OCI-M1 (cell line): ENCODE results near the gene GLYATL3.

Experiments used
- DNase-seq: peaks from one replicate; lab custom pipeline; 2025; lab: John Stamatoyannopoulos, UW

The GLYATL3 gene

GRCh38 chr6:49548613-49549304 is 49.0 kb downstream of the GLYATL3 start:
- DNase-seq: peak; percentile 48

- DNase-seq: no peak
Observed at GRCh38 chr6:49549691-49550491, 50.2 kb downstream of the GLYATL3 start.

- DNase-seq: no peak
Observed at GRCh38 chr6:49550492-49551077, 50.9 kb downstream of the GLYATL3 start, which contains the start of gene C6orf141. C6orf141 (plus strand) TSS chr6:49550668; CDS start chr6:49550793, 125 bp downstream.

- peak; percentile 82 for DNase-seq
Observed at GRCh38 chr6:49551078-49551865, 51.5 kb downstream of the GLYATL3 start.

GRCh38 chr6:49551866-49552129 is 52.1 kb downstream of the GLYATL3 start:
- peak; percentile 82 for DNase-seq

- no peak for DNase-seq
Observed at GRCh38 chr6:49552596-49552995, 52.9 kb downstream of the GLYATL3 start.

GRCh38 chr6:49553384-49553783 is 53.7 kb downstream of the GLYATL3 start:
- no peak for DNase-seq

GRCh38 chr6:49555951-49556350 is 56.2 kb downstream of the GLYATL3 start:
- DNase-seq: no peak

GRCh38 chr6:49556429-49556837 is 56.7 kb downstream of the GLYATL3 start:
- DNase-seq: peak; percentile 91

- no peak for DNase-seq
Observed at GRCh38 chr6:49557177-49557576, 57.5 kb downstream of the GLYATL3 start.

- no peak for DNase-seq
Observed at GRCh38 chr6:49558238-49558637, 58.5 kb downstream of the GLYATL3 start.

- peak; percentile 65 for DNase-seq
Observed at GRCh38 chr6:49563006-49563886, 63.5 kb downstream of the GLYATL3 start.

GRCh38 chr6:49564552-49564951 is 64.8 kb downstream of the GLYATL3 start:
- DNase-seq: no peak

GRCh38 chr6:49565261-49565660 is 65.5 kb downstream of the GLYATL3 start:
- no peak for DNase-seq

- DNase-seq: no peak
Observed at GRCh38 chr6:49565855-49566254, 66.1 kb downstream of the GLYATL3 start.

- DNase-seq: peak; percentile 64
Observed at GRCh38 chr6:49570474-49571079, 70.9 kb downstream of the GLYATL3 start.

- DNase-seq: no peak
Observed at GRCh38 chr6:49576618-49577017, 76.9 kb downstream of the GLYATL3 start.
